SK-N-SH (cell line): ENCODE results near the gene RNF112. TPM values are rescaled to one million over a fixed set of nuclear protein-coding genes. Genes with fewer than 3 reads are reported as not detected.

ENCODE experiments used
- CTCF ChIA-PET: fragments of 300-600, 350-600 bp; formaldehyde crosslinking; extraction: SDS; loops from one replicate; lab custom pipeline; 2021; lab: Yijun Ruan, JAX
- POLR2A ChIA-PET: fragments of 350-600 bp; sonication (Branson Sonifier 250); formaldehyde crosslinking; extraction: SDS; loops from one replicate; lab custom pipeline; 2020; ENCODE audit warnings: antibody characterized with exemption, inconsistent platforms; lab: Yijun Ruan, JAX
- DNase-seq: peaks from one replicate; pipeline ENCODE4 v3.0.0; 2012
- H2AFZ ChIP-seq: fragments of 200-600 bp; sonication (generic); 2 replicates; pipeline ENCODE4 v1.8.1; 2016; ENCODE audit warnings: antibody characterized with exemption, mild to moderate bottlenecking, low read depth
- H3F3A ChIP-seq: fragments of 200-600 bp; sonication (generic); replicated peaks from 2 replicates; pipeline ENCODE3; 2016; ENCODE audit warnings: antibody characterized with exemption, mild to moderate bottlenecking; ENCODE audit not compliant: insufficient read depth
- H3K27ac ChIP-seq, 2 experiments: fragments of 200-500 bp in 1 of 2; fragments of 200-600 bp in 1 of 2; sonication (Bioruptor generic) in 1 of 2; sonication (generic), shearing (Covaris generic) in 1 of 2; 2 replicates each; pipeline versions ENCODE4 v1.5.1 to v1.6.1; 2014 to 2016; ENCODE audit warnings: low read depth in 2 of 2, inconsistent platforms in 1 of 2, low read length in 1 of 2, mild to moderate bottlenecking in 1 of 2, mixed read lengths in 1 of 2
- H3K27me3 ChIP-seq: fragments of 200-600 bp; sonication (generic), shearing (Covaris generic); 2 replicates; pipeline ENCODE4 v1.6.1; 2016; ENCODE audit warnings: mixed run types; ENCODE audit not compliant: insufficient read depth
- H3K36me3 ChIP-seq, 2 experiments: fragments of 200-500 bp in 1 of 2; fragments of 200-600 bp in 1 of 2; sonication (Bioruptor generic) in 1 of 2; sonication (generic) in 1 of 2; replicated peaks in 1 of 2; 2 replicates each; pipeline versions ENCODE3 to v1.5.1; 2014 to 2016; ENCODE audit warnings: low read length in 1 of 2, mild to moderate bottlenecking in 1 of 2; ENCODE audit not compliant: insufficient read depth in 2 of 2, control insufficient read depth in 1 of 2
- H3K4me1 ChIP-seq, 2 experiments: fragments of 200-500 bp in 1 of 2; fragments of 200-600 bp in 1 of 2; sonication (Bioruptor generic) in 1 of 2; sonication (generic), shearing (Covaris generic) in 1 of 2; 2 replicates each; pipeline versions ENCODE4 v1.5.1 to v1.6.1; 2014 to 2016; ENCODE audit warnings: low read depth in 1 of 2, low read length in 1 of 2, mixed run types in 1 of 2; ENCODE audit not compliant: insufficient read depth in 2 of 2, control insufficient read depth in 1 of 2
- H3K4me2 ChIP-seq: fragments of 200-600 bp; sonication (generic), shearing (Covaris generic); 2 replicates; pipeline ENCODE4 v1.6.1; 2017; ENCODE audit warnings: mixed run types
- H3K4me3 ChIP-seq, 2 experiments: fragments of 200-500 bp in 1 of 2; fragments of 200-600 bp in 1 of 2; sonication (Bioruptor generic) in 1 of 2; sonication (generic), shearing (Covaris generic) in 1 of 2; 2 replicates each; pipeline versions ENCODE4 v1.5.1 to v1.8.1; 2014 to 2016; ENCODE audit warnings: low read depth in 2 of 2, inconsistent platforms in 1 of 2, low read length in 1 of 2, mild to moderate bottlenecking in 1 of 2, mixed read lengths in 1 of 2, moderate library complexity in 1 of 2
- H3K79me2 ChIP-seq: fragments of 200-600 bp; sonication (generic); 2 replicates; pipeline ENCODE4 v1.8.1; 2017; ENCODE audit warnings: mild to moderate bottlenecking; ENCODE audit not compliant: insufficient read depth
- H3K9ac ChIP-seq: fragments of 200-600 bp; sonication (generic); 2 replicates; pipeline ENCODE4 v1.6.1; 2017; ENCODE audit warnings: mixed run types
- H3K9me2 ChIP-seq: fragments of 200-600 bp; sonication (generic); 2 replicates; pipeline ENCODE4 v1.6.1; 2017; ENCODE audit warnings: mixed run types
- H3K9me3 ChIP-seq: fragments of 200-600 bp; sonication (generic); 2 replicates; pipeline ENCODE4 v1.6.1; 2017; ENCODE audit warnings: mixed run types, mild to moderate bottlenecking, moderate library complexity
- H4K20me1 ChIP-seq: fragments of 200-600 bp; sonication (generic); 2 replicates; pipeline ENCODE4 v1.6.1; 2017; ENCODE audit warnings: mild to moderate bottlenecking, mixed run types; ENCODE audit not compliant: insufficient read depth
- FOSL2 ChIP-seq: IDR thresholded peaks from 2 replicates; pipeline ENCODE4 v1.4.0; 2012; ENCODE audit warnings: low read depth, mild to moderate bottlenecking, moderate library complexity, borderline replicate concordance
- GABPA ChIP-seq: IDR thresholded peaks from 2 replicates; pipeline ENCODE4 v1.4.0; 2012; ENCODE audit warnings: low read depth, mild to moderate bottlenecking
- GATA2 ChIP-seq: sonication (generic); formaldehyde crosslinking; IDR thresholded peaks from 2 replicates; pipeline ENCODE4 v1.5.0; 2020; ENCODE audit warnings: mild to moderate bottlenecking, missing genetic modification reagents
- MEF2A ChIP-seq: IDR thresholded peaks from 2 replicates; pipeline ENCODE4 v1.4.0; 2012; ENCODE audit warnings: low read depth, borderline replicate concordance
- NFIC ChIP-seq: IDR thresholded peaks from 2 replicates; pipeline ENCODE4 v1.4.0; 2012; ENCODE audit warnings: borderline replicate concordance
- RCOR1 ChIP-seq: fragments of 150-350 bp; IDR thresholded peaks from 2 replicates; pipeline ENCODE4 v1.6.1; 2017; ENCODE audit warnings: antibody characterized with exemption, low read length
- SMC3 ChIP-seq: IDR thresholded peaks from 2 replicates; pipeline ENCODE4 v1.6.1; 2012; ENCODE audit warnings: low read depth, low read length, improper control_type of control experiment
- TAF1 ChIP-seq: IDR thresholded peaks from 2 replicates; pipeline ENCODE4 v1.6.1; 2012; ENCODE audit warnings: low read depth, mild to moderate bottlenecking, low read length, moderate library complexity, borderline replicate concordance
- WGBS: methylation state at CpG from one replicate; pipeline ENCODE4 v1.1.6; 2017; ENCODE audit warnings: low lambda C conversion rate; 5-methylcytosine and 5-hydroxymethylcytosine counted together
- polyA plus RNA-seq, 3 experiments: library from polyadenylated mRNA; depleted of rRNA; stranded (reverse); fragments of >200 nt; gene quantifications; 2 replicates each; pipeline ENCODE4 v1.2.3, GENCODE V29; 2012
- TF ChIP-seq, protein P1 (sequence below): IDR thresholded peaks from 2 replicates; pipeline ENCODE4 v1.4.0; 2012; ENCODE audit warnings: low read depth, borderline replicate concordance
- TF ChIP-seq, protein P2 (sequence below): IDR thresholded peaks from 2 replicates; pipeline ENCODE4 v1.6.1; 2012; ENCODE audit warnings: mild to moderate bottlenecking, low read depth, low read length, moderate library complexity
- TF ChIP-seq, protein P3 (sequence below): IDR thresholded peaks from 2 replicates; pipeline ENCODE4; 2012

The RNF112 gene
- polyA plus RNA-seq, 1 of the 3 experiments (the other 2 are of a cell fraction) = 22.6 TPM

DNA sequence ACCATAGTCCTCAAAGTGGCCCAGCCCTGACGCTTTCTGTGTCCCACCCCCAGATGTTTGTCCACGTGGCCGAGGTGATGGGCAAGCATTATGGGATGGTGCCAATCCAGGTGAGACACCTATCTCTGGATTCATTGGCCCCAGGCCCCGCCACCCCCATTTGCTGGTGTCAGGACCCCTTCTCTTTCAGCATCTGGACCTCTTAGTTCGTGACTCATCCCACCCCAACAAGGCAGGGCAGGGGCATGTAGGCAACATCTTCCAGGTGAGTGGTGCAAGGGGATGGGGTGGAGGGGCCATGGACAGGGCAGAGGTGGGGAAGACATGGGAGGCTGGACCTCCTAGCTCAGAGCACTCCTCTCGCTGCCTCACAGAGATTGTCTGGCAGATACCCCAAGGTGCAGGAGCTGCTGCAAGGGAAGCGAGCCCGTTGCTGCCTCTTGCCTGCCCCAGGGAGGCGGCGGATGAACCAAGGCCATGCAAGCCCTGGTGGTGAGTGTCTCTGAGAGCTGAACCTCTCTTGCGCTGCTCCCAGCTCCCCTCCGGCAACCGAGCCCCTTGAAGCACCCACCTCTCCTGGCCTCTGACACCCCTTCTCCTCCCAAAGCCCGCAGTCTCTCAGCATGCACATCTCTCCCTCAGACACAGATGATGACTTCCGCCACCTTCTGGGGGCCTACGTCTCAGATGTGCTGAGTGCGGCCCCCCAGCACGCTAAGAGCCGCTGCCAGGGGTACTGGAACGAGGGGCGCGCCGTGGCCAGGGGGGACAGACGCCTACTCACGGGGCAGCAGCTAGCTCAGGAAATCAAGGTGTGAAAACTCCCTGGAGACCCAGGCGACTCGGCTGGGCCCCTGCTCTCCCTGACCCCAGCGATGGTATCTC is 3.6 kb downstream of the RNF112 start:
- Histone ChIP-seq H3K36me3 (peaks cover 0 to 12% of the 10 kb centered on the region in 2 experiments), H3K27ac (no peak overlapping the region; a peak in 1 of 4 replicates), H3K4me1 (peaks cover 28 to 35% of the 10 kb centered on the region in 2 experiments; a peak in 3 of 4 replicates), H3K27me3 (no peaks in the 10 kb centered on the region), H4K20me1 (no peaks in the 10 kb centered on the region), H3K4me2 (no peak overlapping the region), H3F3A (peaks cover 31% of the 10 kb centered on the region), H3K79me2 (peaks cover 4% of the 10 kb centered on the region; the same call in 1 of the 2 replicates), H3K9me3 (no peaks in the 10 kb centered on the region), H2AFZ (no peak overlapping the region), H3K9me2 (no peaks in the 10 kb centered on the region), H3K4me3 (no peak overlapping the region), H3K9ac (no peak overlapping the region)
- 88% methylated on average over 13 of the region's 28 CpGs for WGBS
- TF ChIP-seq, protein P1, sequence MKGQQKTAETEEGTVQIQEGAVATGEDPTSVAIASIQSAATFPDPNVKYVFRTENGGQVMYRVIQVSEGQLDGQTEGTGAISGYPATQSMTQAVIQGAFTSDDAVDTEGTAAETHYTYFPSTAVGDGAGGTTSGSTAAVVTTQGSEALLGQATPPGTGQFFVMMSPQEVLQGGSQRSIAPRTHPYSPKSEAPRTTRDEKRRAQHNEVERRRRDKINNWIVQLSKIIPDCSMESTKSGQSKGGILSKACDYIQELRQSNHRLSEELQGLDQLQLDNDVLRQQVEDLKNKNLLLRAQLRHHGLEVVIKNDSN = no peak
- TF ChIP-seq NFIC (no peak), RCOR1 (no peak), FOSL2 (no peak), GABPA (no peak), GATA2 (CRISPR knock-in tag) (no peak), TAF1 (no peak)
- ChIA-PET CTCF (interaction anchor here (1.3 to 7.4 kb wide), 2 partner anchors 33 to 51 kb away, joined by 5 to 79 read pairs; partner anchors contain the start of gene B9D1), POLR2A (interaction anchor here (1.0 kb wide), 1 partner anchor 13 kb away, joined by 3 read pairs; no protein-coding TSS in a partner anchor)
- DNase-seq = no peak

DNA sequence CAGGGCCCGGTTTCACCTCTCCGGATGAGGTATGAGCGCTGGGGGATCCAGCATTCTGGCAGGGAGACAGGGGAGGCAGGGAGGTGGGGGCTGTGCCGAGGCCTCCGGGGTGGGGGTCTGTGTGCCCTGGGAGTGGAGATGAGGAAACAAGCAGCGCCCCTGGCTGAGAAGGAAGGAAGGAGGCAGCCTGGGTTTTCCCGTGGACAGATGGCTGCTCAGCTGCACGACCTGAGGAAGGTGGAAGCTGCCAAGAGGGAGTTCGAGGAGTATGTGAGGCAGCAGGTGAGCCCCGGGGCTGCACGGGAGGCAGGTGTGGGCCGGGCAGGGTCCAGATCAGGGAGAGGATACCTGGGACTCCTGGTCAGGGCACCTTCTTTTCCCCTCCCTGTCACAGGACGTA is 4.3 kb downstream of the RNF112 start:
- POLR2A ChIA-PET = interaction anchor here (0.6 kb wide), 1 partner anchor 8 kb away, joined by 3 read pairs; no protein-coding TSS in a partner anchor
- Histone ChIP-seq H3K27me3 (no peaks in the 10 kb centered on the region), H3K79me2 (peaks cover 4% of the 10 kb centered on the region; the same call in 1 of the 2 replicates), H3K27ac (no peak overlapping the region), H3F3A (peaks cover 26% of the 10 kb centered on the region), H2AFZ (no peak overlapping the region), H3K4me1 (peaks cover 21 to 29% of the 10 kb centered on the region in 2 experiments; a peak in 3 of 4 replicates), H3K36me3 (peaks cover 0 to 12% of the 10 kb centered on the region in 2 experiments), H3K9me2 (no peaks in the 10 kb centered on the region), H4K20me1 (no peaks in the 10 kb centered on the region), H3K4me2 (no peak overlapping the region), H3K9me3 (no peaks in the 10 kb centered on the region), H3K9ac (no peak overlapping the region), H3K4me3 (no peak overlapping the region)
- 88% methylated on average over 12 of the region's 13 CpGs for WGBS
- no peak for DNase-seq
- TF ChIP-seq, protein P2, sequence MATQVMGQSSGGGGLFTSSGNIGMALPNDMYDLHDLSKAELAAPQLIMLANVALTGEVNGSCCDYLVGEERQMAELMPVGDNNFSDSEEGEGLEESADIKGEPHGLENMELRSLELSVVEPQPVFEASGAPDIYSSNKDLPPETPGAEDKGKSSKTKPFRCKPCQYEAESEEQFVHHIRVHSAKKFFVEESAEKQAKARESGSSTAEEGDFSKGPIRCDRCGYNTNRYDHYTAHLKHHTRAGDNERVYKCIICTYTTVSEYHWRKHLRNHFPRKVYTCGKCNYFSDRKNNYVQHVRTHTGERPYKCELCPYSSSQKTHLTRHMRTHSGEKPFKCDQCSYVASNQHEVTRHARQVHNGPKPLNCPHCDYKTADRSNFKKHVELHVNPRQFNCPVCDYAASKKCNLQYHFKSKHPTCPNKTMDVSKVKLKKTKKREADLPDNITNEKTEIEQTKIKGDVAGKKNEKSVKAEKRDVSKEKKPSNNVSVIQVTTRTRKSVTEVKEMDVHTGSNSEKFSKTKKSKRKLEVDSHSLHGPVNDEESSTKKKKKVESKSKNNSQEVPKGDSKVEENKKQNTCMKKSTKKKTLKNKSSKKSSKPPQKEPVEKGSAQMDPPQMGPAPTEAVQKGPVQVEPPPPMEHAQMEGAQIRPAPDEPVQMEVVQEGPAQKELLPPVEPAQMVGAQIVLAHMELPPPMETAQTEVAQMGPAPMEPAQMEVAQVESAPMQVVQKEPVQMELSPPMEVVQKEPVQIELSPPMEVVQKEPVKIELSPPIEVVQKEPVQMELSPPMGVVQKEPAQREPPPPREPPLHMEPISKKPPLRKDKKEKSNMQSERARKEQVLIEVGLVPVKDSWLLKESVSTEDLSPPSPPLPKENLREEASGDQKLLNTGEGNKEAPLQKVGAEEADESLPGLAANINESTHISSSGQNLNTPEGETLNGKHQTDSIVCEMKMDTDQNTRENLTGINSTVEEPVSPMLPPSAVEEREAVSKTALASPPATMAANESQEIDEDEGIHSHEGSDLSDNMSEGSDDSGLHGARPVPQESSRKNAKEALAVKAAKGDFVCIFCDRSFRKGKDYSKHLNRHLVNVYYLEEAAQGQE = no peak
- TF ChIP-seq MEF2A (no peak), RCOR1 (no peak), SMC3 (no peak), FOSL2 (no peak)
- TF ChIP-seq, protein P3, sequence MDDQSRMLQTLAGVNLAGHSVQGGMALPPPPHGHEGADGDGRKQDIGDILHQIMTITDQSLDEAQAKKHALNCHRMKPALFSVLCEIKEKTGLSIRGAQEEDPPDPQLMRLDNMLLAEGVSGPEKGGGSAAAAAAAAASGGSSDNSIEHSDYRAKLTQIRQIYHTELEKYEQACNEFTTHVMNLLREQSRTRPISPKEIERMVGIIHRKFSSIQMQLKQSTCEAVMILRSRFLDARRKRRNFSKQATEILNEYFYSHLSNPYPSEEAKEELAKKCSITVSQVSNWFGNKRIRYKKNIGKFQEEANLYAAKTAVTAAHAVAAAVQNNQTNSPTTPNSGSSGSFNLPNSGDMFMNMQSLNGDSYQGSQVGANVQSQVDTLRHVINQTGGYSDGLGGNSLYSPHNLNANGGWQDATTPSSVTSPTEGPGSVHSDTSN = no peak
- CTCF ChIA-PET = no interaction called here
